ENCODE results near the gene DCTD.
"Not testable (repeated sequence)": the region's sequence is repeated elsewhere in the genome, so short reads cannot be mapped to it uniquely, and the experiment has no call there.

The DCTD gene

DNA sequence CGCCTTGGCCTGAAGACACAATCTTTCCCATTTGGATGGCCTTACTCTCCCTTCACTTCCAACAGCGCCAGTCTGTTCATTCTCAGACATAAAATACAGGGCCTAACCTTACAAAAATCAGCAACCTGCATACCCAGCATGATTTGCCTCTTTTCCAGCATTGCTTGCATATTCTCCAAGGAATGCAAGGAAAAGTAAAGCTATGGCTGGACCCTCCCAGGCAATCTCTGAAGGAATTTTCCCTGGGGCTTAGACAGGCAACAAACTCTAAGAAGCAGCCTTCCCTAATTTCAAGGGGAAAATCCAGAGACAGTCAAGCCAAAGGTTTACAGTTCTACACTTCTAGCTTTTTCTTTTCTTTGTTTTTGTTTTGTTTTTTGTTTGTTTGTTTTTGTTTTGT, 3.6 kb downstream of the DCTD start:
- H3K4me3 Mint-ChIP-seq: no peak overlapping the region
- no peak for DNase-seq
- H3K27ac Mint-ChIP-seq: no peak overlapping the region
- peaks cover 33% of the 10 kb centered on the region for H3K36me3 Mint-ChIP-seq
- CTCF ChIA-PET: interaction anchor here (1.2 kb wide), 1 partner anchor 348 kb away, joined by 3 read pairs; no protein-coding TSS in a partner anchor
- peaks cover 38% of the 10 kb centered on the region for H3K4me1 Mint-ChIP-seq
- no peaks in the 10 kb centered on the region for H3K27me3 Mint-ChIP-seq
- no peaks in the 10 kb centered on the region for H3K9me3 Mint-ChIP-seq

DNA sequence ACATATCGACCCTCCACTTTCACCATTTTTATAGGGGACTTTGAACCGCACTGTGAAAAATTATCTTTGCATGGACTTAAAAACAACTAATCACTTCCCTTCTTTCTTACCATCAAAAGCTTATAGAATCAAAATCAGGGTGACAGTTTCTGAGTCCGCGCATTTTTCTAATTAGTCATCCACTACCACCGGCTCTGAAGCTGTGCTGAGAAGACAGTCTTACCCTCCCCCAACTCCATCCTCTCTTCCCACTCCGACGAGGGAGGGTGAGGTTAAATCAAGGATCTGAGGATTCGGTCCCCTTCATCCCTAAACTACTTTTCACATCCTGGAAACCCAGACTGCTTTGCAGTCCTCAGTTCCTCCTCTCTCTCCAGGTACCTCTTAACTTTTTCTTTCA, 4.2 kb downstream of the DCTD start:
- DNase-seq: no peak
- CTCF ChIA-PET: interaction anchor here (1.2 kb wide), 1 partner anchor 349 kb away, joined by 3 read pairs; no protein-coding TSS in a partner anchor
- Mint-ChIP-seq H3K27me3 (no peaks in the 10 kb centered on the region), H3K4me3 (no peak overlapping the region), H3K9me3 (no peaks in the 10 kb centered on the region), H3K36me3 (peaks cover 33% of the 10 kb centered on the region), H3K4me1 (peaks cover 32% of the 10 kb centered on the region), H3K27ac (no peak overlapping the region)

- Mint-ChIP-seq H3K27me3 (no peaks in the 10 kb centered on the region), H3K36me3 (peaks cover 41% of the 10 kb centered on the region), H3K9me3 (no peaks in the 10 kb centered on the region), H3K27ac (no peak overlapping the region), H3K4me3 (no peak overlapping the region), H3K4me1 (peaks cover 10% of the 10 kb centered on the region)
- CTCF ChIA-PET: no interaction called here
- no peak for DNase-seq
Observed at GRCh38 chr4:182908124-182908523, 9.1 kb downstream of the DCTD start.

DNA sequence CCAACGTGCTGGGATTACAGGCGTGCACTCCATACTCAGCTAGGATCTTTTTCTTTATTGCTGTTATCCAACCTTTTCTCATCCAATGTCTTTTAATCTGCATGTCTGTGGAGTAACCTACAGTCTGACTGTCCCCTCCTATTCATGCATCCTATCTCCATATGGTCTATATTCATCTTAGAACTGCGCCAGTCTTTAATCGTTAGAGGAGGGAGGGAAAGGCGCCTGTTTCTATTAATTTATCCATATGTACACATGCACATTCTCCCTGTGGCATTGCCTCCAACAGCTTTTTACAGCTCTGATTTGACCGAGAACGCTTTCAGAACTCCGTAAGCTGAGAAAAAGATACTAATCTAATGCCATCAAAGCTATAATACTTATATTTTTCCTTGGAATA, 9.8 kb downstream of the DCTD start:
- Mint-ChIP-seq H3K36me3 (peaks cover 35% of the 10 kb centered on the region), H3K27ac (no peak overlapping the region), H3K4me3 (no peak overlapping the region)

GRCh38 chr4:182906786-182907185, 10.4 kb downstream of the DCTD start:
- no peaks in the 10 kb centered on the region for H3K27me3 Mint-ChIP-seq
- no peak overlapping the region for H3K4me3 Mint-ChIP-seq
- peaks cover 35% of the 10 kb centered on the region for H3K36me3 Mint-ChIP-seq
- CTCF ChIA-PET: no interaction called here
- H3K9me3 Mint-ChIP-seq: no peaks in the 10 kb centered on the region
- no peak overlapping the region for H3K27ac Mint-ChIP-seq
- no peak for DNase-seq
- H3K4me1 Mint-ChIP-seq: no peaks in the 10 kb centered on the region

More for the DNA sequence above, 9.8 kb downstream of the DCTD start:
- H3K27me3 Mint-ChIP-seq: no peaks in the 10 kb centered on the region
- no peaks in the 10 kb centered on the region for H3K9me3 Mint-ChIP-seq
- CTCF ChIA-PET: no interaction called here
- DNase-seq: no peak
- peaks cover 4% of the 10 kb centered on the region for H3K4me1 Mint-ChIP-seq

DNA sequence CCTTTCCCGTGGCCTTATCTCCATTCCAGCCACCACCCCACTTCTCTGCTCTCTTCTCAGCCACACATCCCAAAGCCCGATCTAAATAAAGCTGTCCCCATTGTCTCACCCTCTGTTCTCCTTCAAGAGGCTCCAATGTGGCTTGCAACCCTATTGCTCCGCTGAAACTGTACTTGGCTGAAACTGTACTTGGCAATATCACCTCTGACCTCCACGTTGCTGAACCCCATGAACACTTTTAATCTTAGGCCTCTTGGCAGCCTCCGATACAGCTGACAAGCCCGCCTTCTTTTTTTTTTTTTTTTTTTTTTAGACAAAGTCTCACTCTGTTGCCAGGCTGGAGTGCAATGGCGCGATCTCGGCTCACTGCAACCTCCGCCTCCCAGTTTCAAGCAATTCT, 12.1 kb downstream of the DCTD start:
- H3K4me1 Mint-ChIP-seq: no peaks in the 10 kb centered on the region
- peaks cover 32% of the 10 kb centered on the region for H3K36me3 Mint-ChIP-seq
- H3K27me3 Mint-ChIP-seq: no peaks in the 10 kb centered on the region
- no peak overlapping the region for H3K4me3 Mint-ChIP-seq
- DNase-seq: no peak
- CTCF ChIA-PET: no interaction called here
- no peaks in the 10 kb centered on the region for H3K9me3 Mint-ChIP-seq
- no peak overlapping the region for H3K27ac Mint-ChIP-seq

DNA sequence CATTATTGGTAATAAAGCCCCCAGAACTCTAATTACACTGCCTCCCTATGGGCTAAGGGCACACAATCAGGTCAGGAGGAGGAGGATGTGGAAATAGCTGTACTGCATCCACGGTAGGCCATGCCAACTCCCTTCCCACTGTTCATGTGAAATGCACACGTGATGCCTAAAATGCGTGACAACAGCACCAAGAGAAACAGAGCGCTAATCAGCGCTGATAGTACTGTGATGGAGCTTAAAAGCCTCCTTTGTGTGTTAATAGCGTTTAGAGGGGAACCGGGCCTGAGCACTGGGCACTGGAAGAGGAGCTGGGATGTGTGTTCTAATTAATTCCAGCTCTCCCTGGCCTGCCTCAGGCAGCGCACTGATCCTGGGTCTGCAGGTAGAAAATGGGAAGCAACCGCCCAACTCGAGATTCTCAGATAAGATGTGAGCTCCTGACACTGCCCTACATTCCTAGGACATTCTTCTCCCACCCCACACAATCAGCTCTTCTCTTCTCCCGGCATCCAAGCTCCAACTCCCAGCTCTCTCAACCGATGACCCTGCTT, 12.9 kb downstream of the DCTD start:
- Mint-ChIP-seq H3K4me3 (no peak overlapping the region), H3K9me3 (no peaks in the 10 kb centered on the region), H3K4me1 (no peaks in the 10 kb centered on the region), H3K27ac (no peak overlapping the region), H3K36me3 (peaks cover 34% of the 10 kb centered on the region), H3K27me3 (no peaks in the 10 kb centered on the region)
- CTCF ChIA-PET: interaction anchor here (0.8 kb wide), 1 partner anchor 33 kb away, joined by 3 read pairs; no protein-coding TSS in a partner anchor
- DNase-seq: no peak

GRCh38 chr4:182903013-182903412, 14.2 kb downstream of the DCTD start:
- Mint-ChIP-seq H3K27ac (no peak overlapping the region), H3K4me3 (no peak overlapping the region), H3K4me1 (no peaks in the 10 kb centered on the region), H3K9me3 (no peaks in the 10 kb centered on the region), H3K36me3 (peaks cover 33% of the 10 kb centered on the region), H3K27me3 (no peaks in the 10 kb centered on the region)
- CTCF ChIA-PET: no interaction called here
- no peak for DNase-seq

GRCh38 chr4:182901337-182901736, 15.8 kb downstream of the DCTD start:
- Mint-ChIP-seq H3K27ac (no peak overlapping the region), H3K36me3 (peaks cover 31% of the 10 kb centered on the region), H3K4me1 (no peaks in the 10 kb centered on the region), H3K27me3 (no peaks in the 10 kb centered on the region), H3K9me3 (no peaks in the 10 kb centered on the region), H3K4me3 (no peak overlapping the region)
- CTCF ChIA-PET: no interaction called here
- no peak for DNase-seq

DNA sequence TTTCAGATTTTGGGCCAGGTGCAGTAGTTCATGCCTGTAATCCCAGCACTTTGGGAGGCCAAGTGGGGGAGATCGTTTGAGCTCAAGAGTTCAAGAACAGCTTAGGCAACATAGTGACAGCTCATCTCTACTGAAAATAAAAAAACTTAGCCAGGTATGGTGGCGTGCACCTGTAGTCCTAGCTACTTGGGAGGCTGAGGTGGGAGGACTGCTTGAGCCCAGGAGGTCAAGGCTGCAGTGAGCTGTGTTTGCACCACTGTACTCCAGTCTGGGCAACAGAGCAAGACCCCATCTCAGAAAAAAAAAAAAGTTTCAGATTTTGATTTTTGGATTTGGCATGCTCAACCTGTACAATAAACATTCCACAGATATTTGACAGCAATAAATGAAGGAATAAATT, 17.2 kb downstream of the DCTD start:
- H3K27me3 Mint-ChIP-seq, H3K4me1 Mint-ChIP-seq, CTCF ChIA-PET, H3K27ac Mint-ChIP-seq, DNase-seq, H3K4me3 Mint-ChIP-seq, H3K9me3 Mint-ChIP-seq: not testable (repeated sequence)
- H3K36me3 Mint-ChIP-seq: peaks cover 21% of the 10 kb centered on the region

GRCh38 chr4:182898479-182898799, 18.7 kb downstream of the DCTD start:
- CTCF ChIA-PET: no interaction called here
- no peak for DNase-seq
- Mint-ChIP-seq H3K4me3 (no peak overlapping the region), H3K4me1 (no peaks in the 10 kb centered on the region), H3K27ac (no peak overlapping the region), H3K27me3 (no peaks in the 10 kb centered on the region), H3K9me3 (no peaks in the 10 kb centered on the region), H3K36me3 (peaks cover 15% of the 10 kb centered on the region)

GRCh38 chr4:182897601-182898478, 19.3 kb downstream of the DCTD start:
- CTCF ChIA-PET: interaction anchor here (0.7 kb wide), 1 partner anchor 41 kb away, joined by 3 read pairs; no protein-coding TSS in a partner anchor
- Mint-ChIP-seq H3K27ac (no peak overlapping the region), H3K9me3 (no peaks in the 10 kb centered on the region), H3K36me3 (peaks cover 20% of the 10 kb centered on the region), H3K4me3 (no peak overlapping the region), H3K4me1 (no peaks in the 10 kb centered on the region), H3K27me3 (no peaks in the 10 kb centered on the region)
- DNase-seq: no peak

GRCh38 chr4:182896421-182896820, 20.8 kb downstream of the DCTD start:
- Mint-ChIP-seq H3K4me1 (no peaks in the 10 kb centered on the region), H3K9me3 (no peaks in the 10 kb centered on the region), H3K27ac (no peak overlapping the region), H3K36me3 (peaks cover 21% of the 10 kb centered on the region), H3K4me3 (no peak overlapping the region), H3K27me3 (no peaks in the 10 kb centered on the region)
- DNase-seq: no peak
- CTCF ChIA-PET: no interaction called here

- Mint-ChIP-seq H3K27me3 (no peaks in the 10 kb centered on the region), H3K9me3 (no peaks in the 10 kb centered on the region), H3K4me1 (no peaks in the 10 kb centered on the region), H3K4me3 (no peak overlapping the region), H3K27ac (no peak overlapping the region), H3K36me3 (peaks cover 25% of the 10 kb centered on the region)
- no peak for DNase-seq
- CTCF ChIA-PET: no interaction called here
Observed at GRCh38 chr4:182895791-182896292, 21.3 kb downstream of the DCTD start.

DNA sequence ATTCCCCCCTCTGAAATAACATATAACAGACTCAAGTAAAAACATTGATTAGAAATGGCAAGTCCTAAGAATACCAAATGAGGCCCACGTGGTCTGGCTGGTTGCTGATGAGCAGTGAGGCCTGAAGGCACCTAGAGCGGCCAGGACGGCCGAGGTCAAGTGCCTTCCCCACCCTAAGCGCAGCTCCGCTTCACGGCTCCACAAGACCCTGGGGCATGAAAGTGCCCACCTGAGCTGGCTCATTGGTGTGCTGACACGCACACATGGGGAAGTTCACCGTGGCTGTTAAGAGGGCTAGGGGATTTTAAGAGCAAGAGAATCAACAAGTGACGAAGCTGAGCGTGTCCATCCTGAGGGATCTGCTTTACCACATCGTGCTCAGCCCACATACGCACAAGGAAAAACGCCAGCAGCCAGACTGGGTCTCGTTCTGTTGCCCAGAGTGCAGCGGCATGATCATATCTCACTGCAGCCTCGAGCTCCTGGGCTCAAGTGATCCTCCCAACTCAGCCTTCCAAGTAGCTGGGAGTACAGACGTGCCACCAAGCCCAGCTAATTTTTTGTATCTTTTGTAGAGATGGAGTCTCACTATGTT, 22.4 kb downstream of the DCTD start:
- Mint-ChIP-seq H3K27ac (no peak overlapping the region), H3K4me3 (no peak overlapping the region), H3K36me3 (peaks cover 29% of the 10 kb centered on the region), H3K9me3 (no peaks in the 10 kb centered on the region), H3K4me1 (no peaks in the 10 kb centered on the region), H3K27me3 (no peaks in the 10 kb centered on the region)
- no peak for DNase-seq
- CTCF ChIA-PET: no interaction called here
